Measurements from ENCODE around the gene RAPH1. TPM values are rescaled to one million over a fixed set of nuclear protein-coding genes. Genes with fewer than 3 reads are reported as not detected.

RAPH1 gene
- polyA plus RNA-seq, 1 donor from 2014 or later = 13.9 TPM

DNA sequence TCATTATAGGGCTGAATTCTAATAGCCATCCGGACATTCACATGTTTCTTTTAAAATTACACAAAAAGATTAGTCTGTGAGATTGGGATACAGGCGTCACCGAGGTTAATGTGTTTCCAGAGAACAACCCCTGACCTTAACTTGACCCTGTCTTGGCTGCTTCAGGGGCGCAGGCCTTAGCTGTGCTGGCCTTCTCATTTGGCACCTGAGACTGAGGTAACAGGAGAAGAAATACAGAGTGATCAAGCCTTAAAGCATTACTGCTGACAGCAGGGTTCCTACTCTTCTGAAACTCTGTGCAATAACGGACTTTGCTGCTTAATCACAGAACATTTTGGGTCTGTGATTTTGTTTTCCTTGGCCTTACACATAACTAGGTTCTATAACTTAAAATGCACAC, 92.6 kb downstream of the RAPH1 start:
- Histone ChIP-seq H3K4me2 (ENCODE audit: low read length) (no peak overlapping the region), H4K20me1 (ENCODE audit: insufficient read depth) (no peaks in the 10 kb centered on the region), H3K9me2 (ENCODE audit: insufficient read depth, low read length) (no peaks in the 10 kb centered on the region), H3K9ac (ENCODE audit: low read length) (no peak overlapping the region), H3K9me3 (ENCODE audit: low read length) (no peaks in the 10 kb centered on the region), H3K4me3 (ENCODE audit: low read length) (no peak overlapping the region), H2AFZ (ENCODE audit: low read depth, low read length) (no peak overlapping the region), H3K27ac (ENCODE audit: low read length) (no peak overlapping the region), H3K36me3 (ENCODE audit: insufficient read depth, low read length) (peaks cover 22% of the 10 kb centered on the region), H3K27me3 (ENCODE audit: insufficient read depth, low read depth, low read length) (no peaks in the 10 kb centered on the region), H3F3A (ENCODE audit: insufficient read depth, low read length, poor library complexity, severe bottlenecking) (no peaks in the 10 kb centered on the region), H3K79me2 (replicated peaks; ENCODE audit: insufficient read depth, low read length) (peaks cover 6% of the 10 kb centered on the region)
- no peak for TF ChIP-seq POLR2AphosphoS5 (IDR thresholded peaks at IDR 0.05)
- TF ChIP-seq TAF1 (IDR thresholded peaks at IDR 0.05; ENCODE audit: low read depth) = no peak
- no peak for TF ChIP-seq EZH2 (IDR thresholded peaks at IDR 0.05; ENCODE audit: borderline replicate concordance, insufficient read depth, low read length, poor library complexity, severe bottlenecking)
- no peak for TF ChIP-seq RAD21 (conservative IDR thresholded peaks at IDR 0.05)
- no peak for TF ChIP-seq MXI1 (conservative IDR thresholded peaks at IDR 0.05; ENCODE audit: poor library complexity, severe bottlenecking)
- TF ChIP-seq, protein P1, sequence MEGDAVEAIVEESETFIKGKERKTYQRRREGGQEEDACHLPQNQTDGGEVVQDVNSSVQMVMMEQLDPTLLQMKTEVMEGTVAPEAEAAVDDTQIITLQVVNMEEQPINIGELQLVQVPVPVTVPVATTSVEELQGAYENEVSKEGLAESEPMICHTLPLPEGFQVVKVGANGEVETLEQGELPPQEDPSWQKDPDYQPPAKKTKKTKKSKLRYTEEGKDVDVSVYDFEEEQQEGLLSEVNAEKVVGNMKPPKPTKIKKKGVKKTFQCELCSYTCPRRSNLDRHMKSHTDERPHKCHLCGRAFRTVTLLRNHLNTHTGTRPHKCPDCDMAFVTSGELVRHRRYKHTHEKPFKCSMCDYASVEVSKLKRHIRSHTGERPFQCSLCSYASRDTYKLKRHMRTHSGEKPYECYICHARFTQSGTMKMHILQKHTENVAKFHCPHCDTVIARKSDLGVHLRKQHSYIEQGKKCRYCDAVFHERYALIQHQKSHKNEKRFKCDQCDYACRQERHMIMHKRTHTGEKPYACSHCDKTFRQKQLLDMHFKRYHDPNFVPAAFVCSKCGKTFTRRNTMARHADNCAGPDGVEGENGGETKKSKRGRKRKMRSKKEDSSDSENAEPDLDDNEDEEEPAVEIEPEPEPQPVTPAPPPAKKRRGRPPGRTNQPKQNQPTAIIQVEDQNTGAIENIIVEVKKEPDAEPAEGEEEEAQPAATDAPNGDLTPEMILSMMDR (IDR thresholded peaks at IDR 0.05; ENCODE audit: poor library complexity, severe bottlenecking) = no peak
- no peak for TF ChIP-seq SMC3 (conservative IDR thresholded peaks at IDR 0.05; ENCODE audit: poor library complexity)
- TF ChIP-seq EP300 (conservative IDR thresholded peaks at IDR 0.05; ENCODE audit: poor library complexity, severe bottlenecking) = no peak
- TF ChIP-seq, protein P2, sequence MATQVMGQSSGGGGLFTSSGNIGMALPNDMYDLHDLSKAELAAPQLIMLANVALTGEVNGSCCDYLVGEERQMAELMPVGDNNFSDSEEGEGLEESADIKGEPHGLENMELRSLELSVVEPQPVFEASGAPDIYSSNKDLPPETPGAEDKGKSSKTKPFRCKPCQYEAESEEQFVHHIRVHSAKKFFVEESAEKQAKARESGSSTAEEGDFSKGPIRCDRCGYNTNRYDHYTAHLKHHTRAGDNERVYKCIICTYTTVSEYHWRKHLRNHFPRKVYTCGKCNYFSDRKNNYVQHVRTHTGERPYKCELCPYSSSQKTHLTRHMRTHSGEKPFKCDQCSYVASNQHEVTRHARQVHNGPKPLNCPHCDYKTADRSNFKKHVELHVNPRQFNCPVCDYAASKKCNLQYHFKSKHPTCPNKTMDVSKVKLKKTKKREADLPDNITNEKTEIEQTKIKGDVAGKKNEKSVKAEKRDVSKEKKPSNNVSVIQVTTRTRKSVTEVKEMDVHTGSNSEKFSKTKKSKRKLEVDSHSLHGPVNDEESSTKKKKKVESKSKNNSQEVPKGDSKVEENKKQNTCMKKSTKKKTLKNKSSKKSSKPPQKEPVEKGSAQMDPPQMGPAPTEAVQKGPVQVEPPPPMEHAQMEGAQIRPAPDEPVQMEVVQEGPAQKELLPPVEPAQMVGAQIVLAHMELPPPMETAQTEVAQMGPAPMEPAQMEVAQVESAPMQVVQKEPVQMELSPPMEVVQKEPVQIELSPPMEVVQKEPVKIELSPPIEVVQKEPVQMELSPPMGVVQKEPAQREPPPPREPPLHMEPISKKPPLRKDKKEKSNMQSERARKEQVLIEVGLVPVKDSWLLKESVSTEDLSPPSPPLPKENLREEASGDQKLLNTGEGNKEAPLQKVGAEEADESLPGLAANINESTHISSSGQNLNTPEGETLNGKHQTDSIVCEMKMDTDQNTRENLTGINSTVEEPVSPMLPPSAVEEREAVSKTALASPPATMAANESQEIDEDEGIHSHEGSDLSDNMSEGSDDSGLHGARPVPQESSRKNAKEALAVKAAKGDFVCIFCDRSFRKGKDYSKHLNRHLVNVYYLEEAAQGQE (IDR thresholded peaks at IDR 0.05; ENCODE audit: borderline replicate concordance) = no peak

DNA sequence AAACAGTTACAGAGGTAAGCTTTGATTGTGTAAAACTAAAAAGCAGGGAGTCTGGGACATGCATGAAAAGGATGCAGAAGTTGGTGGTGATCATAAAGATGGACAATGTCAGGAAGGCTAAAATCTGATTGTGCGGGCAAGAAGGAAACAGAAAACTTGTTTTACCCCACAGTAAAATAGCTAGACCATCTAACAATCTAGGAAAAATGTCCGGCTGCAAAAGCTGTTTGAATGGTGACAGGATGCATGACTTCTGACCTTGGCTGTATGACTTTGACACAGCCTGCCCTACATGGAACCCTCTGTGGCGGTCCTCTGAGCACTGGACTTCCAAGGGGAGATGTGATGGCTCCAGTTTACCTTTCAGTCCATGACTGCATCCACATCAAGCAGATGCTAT, 93.6 kb downstream of the RAPH1 start:
- H3K27me3 ChIP-seq (ENCODE audit: insufficient read depth, low read depth, low read length) = no peaks in the 10 kb centered on the region
- H3K9ac ChIP-seq (ENCODE audit: low read length) = no peak overlapping the region
- H3F3A ChIP-seq (ENCODE audit: insufficient read depth, low read length, poor library complexity, severe bottlenecking) = no peaks in the 10 kb centered on the region
- H3K79me2 ChIP-seq (replicated peaks; ENCODE audit: insufficient read depth, low read length) = peaks cover 6% of the 10 kb centered on the region
- no peaks in the 10 kb centered on the region for H3K9me3 ChIP-seq (ENCODE audit: low read length)
- no peak overlapping the region for H2AFZ ChIP-seq (ENCODE audit: low read depth, low read length)
- H3K36me3 ChIP-seq (ENCODE audit: insufficient read depth, low read length) = peaks cover 16% of the 10 kb centered on the region
- H3K27ac ChIP-seq (ENCODE audit: low read length) = no peak overlapping the region
- no peaks in the 10 kb centered on the region for H3K9me2 ChIP-seq (ENCODE audit: insufficient read depth, low read length)
- TF ChIP-seq, protein P1 (IDR thresholded peaks at IDR 0.05; ENCODE audit: poor library complexity, severe bottlenecking) = no peak
- no peak for TF ChIP-seq EZH2 (IDR thresholded peaks at IDR 0.05; ENCODE audit: borderline replicate concordance, insufficient read depth, low read length, poor library complexity, severe bottlenecking)
- no peak for TF ChIP-seq EP300 (conservative IDR thresholded peaks at IDR 0.05; ENCODE audit: poor library complexity, severe bottlenecking)
- TF ChIP-seq POLR2AphosphoS5 (IDR thresholded peaks at IDR 0.05) = no peak
- no peak for TF ChIP-seq MXI1 (conservative IDR thresholded peaks at IDR 0.05; ENCODE audit: poor library complexity, severe bottlenecking)
- no peak for TF ChIP-seq SMC3 (conservative IDR thresholded peaks at IDR 0.05; ENCODE audit: poor library complexity)
- H4K20me1 ChIP-seq (ENCODE audit: insufficient read depth) = no peaks in the 10 kb centered on the region
- H3K4me3 ChIP-seq (ENCODE audit: low read length) = no peak overlapping the region
- no peak overlapping the region for H3K4me2 ChIP-seq (ENCODE audit: low read length)
